GM23338 (cell line): ENCODE results near the gene CIDEB. TPM values are rescaled to one million over a fixed set of nuclear protein-coding genes. Genes with fewer than 3 reads are reported as not detected.

ENCODE experiments used
- ATAC-seq: fragments of 200-7000 bp; cut with Tn5 transposase; 3 replicates; pipeline ENCODE4 v1.9.1; 2020
- DNase-seq: peaks from one replicate; pipeline ENCODE4 v3.0.0-alpha.2; 2015; ENCODE audit warnings: low spot score
- H2AFZ ChIP-seq: fragments of 200-600 bp; sonication (generic); 2 replicates; pipeline ENCODE4 v1.8.0; 2016; ENCODE audit warnings: antibody characterized with exemption, mild to moderate bottlenecking, moderate library complexity
- H3F3A ChIP-seq: fragments of 200-600 bp; sonication (generic); replicated peaks from 2 replicates; pipeline ENCODE4 v1.8.0; 2017; ENCODE audit warnings: antibody characterized with exemption, mixed run types, low read depth
- H3K27ac ChIP-seq: fragments of 200-600 bp; sonication (generic); 2 replicates; pipeline ENCODE4 v1.6.1; 2016; ENCODE audit warnings: low read depth
- H3K27me3 ChIP-seq: fragments of 200-600 bp; sonication (generic); 2 replicates; pipeline ENCODE4 v1.8.0; 2016; ENCODE audit warnings: mild to moderate bottlenecking, mixed run types, moderate library complexity; ENCODE audit not compliant: insufficient read depth
- H3K36me3 ChIP-seq: fragments of 200-600 bp; sonication (generic); 2 replicates; pipeline ENCODE4 v1.8.0; 2016; ENCODE audit warnings: mild to moderate bottlenecking; ENCODE audit not compliant: insufficient read depth
- H3K4me1 ChIP-seq: fragments of 200-600 bp; sonication (generic); 2 replicates; pipeline ENCODE4 v1.8.0; 2016; ENCODE audit warnings: mild to moderate bottlenecking, moderate library complexity; ENCODE audit not compliant: insufficient read depth
- H3K4me2 ChIP-seq: fragments of 200-600 bp; sonication (generic); 2 replicates; pipeline ENCODE4 v1.7.1; 2017; ENCODE audit warnings: mixed run types
- H3K4me3 ChIP-seq: fragments of 200-600 bp; sonication (generic); 2 replicates; pipeline ENCODE4 v1.6.1; 2016; ENCODE audit warnings: mixed run types
- H3K79me2 ChIP-seq: fragments of 200-600 bp; sonication (generic); replicated peaks from 2 replicates; pipeline ENCODE4 v1.8.0; 2017; ENCODE audit warnings: mild to moderate bottlenecking; ENCODE audit not compliant: insufficient read depth
- H3K9me2 ChIP-seq: fragments of 200-600 bp; sonication (generic); 2 replicates; pipeline ENCODE4 v1.8.0; 2017; ENCODE audit not compliant: insufficient read depth
- H4K20me1 ChIP-seq: fragments of 200-600 bp; sonication (generic); replicated peaks from 2 replicates; pipeline ENCODE4 v1.8.0; 2017; ENCODE audit warnings: mild to moderate bottlenecking; ENCODE audit not compliant: insufficient read depth
- H3K27ac Mint-ChIP-seq: 2 replicates; pipeline ENCODE4 v1.8.0; 2020; ENCODE audit warnings: inconsistent platforms, mild to moderate bottlenecking, moderate library complexity, mixed read lengths
- H3K27me3 Mint-ChIP-seq: 3 replicates; pipeline ENCODE4 v1.8.0; 2022; ENCODE audit warnings: low read depth, mild to moderate bottlenecking, moderate library complexity, mixed read lengths, inconsistent platforms; ENCODE audit not compliant: insufficient read depth, poor library complexity
- H3K36me3 Mint-ChIP-seq: 3 replicates; pipeline ENCODE4 v1.8.0; 2021; ENCODE audit warnings: low read depth, mild to moderate bottlenecking, inconsistent platforms, moderate library complexity, mixed read lengths
- H3K4me1 Mint-ChIP-seq: 3 replicates; pipeline ENCODE4 v1.8.0; 2020; ENCODE audit warnings: mild to moderate bottlenecking, inconsistent platforms, mixed read lengths
- H3K4me3 Mint-ChIP-seq: 3 replicates; pipeline ENCODE4 v1.8.0; 2021; ENCODE audit warnings: moderate library complexity, mild to moderate bottlenecking, inconsistent platforms, mixed read lengths
- H3K9me3 Mint-ChIP-seq: 3 replicates; pipeline ENCODE4 v1.8.0; 2020; ENCODE audit warnings: moderate library complexity, mild to moderate bottlenecking, inconsistent platforms, mixed read lengths
- CREB1 ChIP-seq: fragments of 250-450 bp; sonication (Bioruptor Pico); IDR thresholded peaks from 2 replicates; pipeline ENCODE4 v1.5.0; 2020; ENCODE audit warnings: low read depth, mild to moderate bottlenecking, moderate library complexity
- CTCF ChIP-seq, 2 experiments: fragments of 200-600 bp in 1 of 2; sonication (generic) in 1 of 2; conservative IDR thresholded peaks; 2 replicates each; pipeline versions ENCODE4 v1.5.1 to v1.6.1; 2016 to 2017; ENCODE audit warnings: antibody characterized with exemption in 2 of 2, low read depth in 2 of 2, mild to moderate bottlenecking in 2 of 2, moderate library complexity in 1 of 2
- EZH2 ChIP-seq: fragments of 200-600 bp; sonication (generic); IDR thresholded peaks from one replicate; pipeline ENCODE4 v1.8.0; 2017; ENCODE audit warnings: antibody characterized with exemption, mild to moderate bottlenecking, low read depth; ENCODE audit not compliant: unreplicated experiment
- POLR2AphosphoS5 ChIP-seq: IDR thresholded peaks from 2 replicates; pipeline ENCODE4 v1.6.1; 2016; ENCODE audit warnings: antibody characterized with exemption, low read depth
- REST ChIP-seq: IDR thresholded peaks from one replicate; pipeline ENCODE4 v1.6.1; 2018; ENCODE audit warnings: antibody characterized with exemption; ENCODE audit not compliant: unreplicated experiment
- ZNF114 ChIP-seq: fragments of 250-450 bp; sonication (Bioruptor Pico); IDR thresholded peaks from 2 replicates; pipeline ENCODE4 v1.5.0; 2020; ENCODE audit warnings: mild to moderate bottlenecking, moderate library complexity
- ZNF331 ChIP-seq: fragments of 250-450 bp; sonication (Bioruptor Pico); IDR thresholded peaks from 2 replicates; pipeline ENCODE4 v1.5.0; 2020; ENCODE audit warnings: low read depth, mild to moderate bottlenecking, moderate library complexity
- polyA plus RNA-seq: library from polyadenylated mRNA; unstranded; fragments of >200 nt; fragmentation: Nextera tagmentation; extraction: Ambion mirVana; gene quantifications from 2 replicates; pipeline ENCODE4 v1.2.1, GENCODE V29; 2016
- total RNA-seq: library from RNA; depleted of rRNA; stranded (reverse); fragments of >200 nt; shearing (Covaris generic); gene quantifications from 2 replicates; pipeline ENCODE4 v1.2.3, GENCODE V29; 2014
- TF ChIP-seq, protein P1 (sequence below): IDR thresholded peaks from 2 replicates; pipeline ENCODE4 v1.6.1; 2016; ENCODE audit warnings: antibody characterized with exemption

CIDEB gene
- total and polyA plus RNA-seq, 2 experiments from 2014 or later: 3.4 to 4.6 TPM

- Histone ChIP-seq H3K4me2 (peak overlapping the region; percentile 92), H3K9me2 (no peaks in the 10 kb centered on the region), H2AFZ (peak overlapping the region; percentile 100), H3K4me1 (peaks cover 26% of the 10 kb centered on the region; the same call in 1 of the 2 replicates), H3F3A (0 out of 2 replicates have a peak, but pooled peaks cover 8% of the 10 kb centered on the region), H3K27me3 (peaks cover 78% of the 10 kb centered on the region), H4K20me1 (no peaks in the 10 kb centered on the region; the same call in 1 of the 2 replicates), H3K79me2 (no peaks in the 10 kb centered on the region), H3K36me3 (no peaks in the 10 kb centered on the region), H3K27ac (no peak overlapping the region), H3K4me3 (peak overlapping the region; percentile 80)
- DNase-seq (no peak), ATAC-seq (peak; percentile 10)
- Mint-ChIP-seq H3K27ac (no peak overlapping the region), H3K4me3 (peak overlapping the region; percentile 74), H3K36me3 (no peaks in the 10 kb centered on the region; the same call in 2 of the 3 replicates), H3K9me3 (no peaks in the 10 kb centered on the region; the same call in 2 of the 3 replicates), H3K4me1 (peaks cover 23% of the 10 kb centered on the region), H3K27me3 (peaks cover 73% of the 10 kb centered on the region)
- TF ChIP-seq CTCF (conservative IDR thresholded peaks at IDR 0.05; ENCODE audit: low read depth in 2 of 2) (no peak), ZNF114 (CRISPR knock-in tag) (no peak), EZH2 (no peak), CREB1 (CRISPR knock-in tag) (no peak), REST (no peak), ZNF331 (CRISPR knock-in tag) (no peak), POLR2AphosphoS5 (no peak)
- TF ChIP-seq, protein P1, sequence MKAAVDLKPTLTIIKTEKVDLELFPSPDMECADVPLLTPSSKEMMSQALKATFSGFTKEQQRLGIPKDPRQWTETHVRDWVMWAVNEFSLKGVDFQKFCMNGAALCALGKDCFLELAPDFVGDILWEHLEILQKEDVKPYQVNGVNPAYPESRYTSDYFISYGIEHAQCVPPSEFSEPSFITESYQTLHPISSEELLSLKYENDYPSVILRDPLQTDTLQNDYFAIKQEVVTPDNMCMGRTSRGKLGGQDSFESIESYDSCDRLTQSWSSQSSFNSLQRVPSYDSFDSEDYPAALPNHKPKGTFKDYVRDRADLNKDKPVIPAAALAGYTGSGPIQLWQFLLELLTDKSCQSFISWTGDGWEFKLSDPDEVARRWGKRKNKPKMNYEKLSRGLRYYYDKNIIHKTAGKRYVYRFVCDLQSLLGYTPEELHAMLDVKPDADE: no peak
These were observed 24.0 kb upstream of the CIDEB start for GRCh38 chr14:24331731-24332267.
